Activated gamma-delta T cell treated with Interleukin-2 at 50 U/mL for 16 hours (primary cell): ENCODE results near the gene ZNF474.
"Not testable (repeated sequence)": the region's sequence is repeated elsewhere in the genome, so short reads cannot be mapped to it uniquely, and the experiment has no call there.

Experiments used
- DNase-seq: peaks from one replicate; pipeline ENCODE4 v3.0.0-alpha.2; 2020

ZNF474 gene

DNA sequence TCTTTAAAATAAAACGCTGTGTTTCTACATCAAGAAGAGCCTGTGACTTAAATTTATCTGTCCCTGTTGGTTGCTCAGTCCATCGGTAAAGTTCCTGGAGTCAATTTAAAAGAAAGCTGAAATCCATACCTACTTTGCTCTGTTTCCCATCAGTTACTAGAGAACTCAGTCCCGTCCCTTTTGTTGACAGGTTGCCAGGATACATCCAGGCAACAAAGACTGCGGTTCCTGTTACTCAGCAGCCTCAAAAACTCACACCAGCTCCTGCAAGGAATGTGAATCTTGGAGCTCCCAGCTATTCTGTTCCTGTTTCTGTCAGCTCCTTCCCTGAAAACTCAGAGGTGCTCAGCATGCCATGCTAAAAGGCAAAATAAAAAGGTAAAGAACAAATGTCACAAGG, at the start of gene ZNF474:
Gene ZNF474 (plus strand): TSS at position 241 of the 400 bp plus-strand sequence. CDS start 22,445 bp downstream, outside the sequence.
- no peak for DNase-seq

DNA sequence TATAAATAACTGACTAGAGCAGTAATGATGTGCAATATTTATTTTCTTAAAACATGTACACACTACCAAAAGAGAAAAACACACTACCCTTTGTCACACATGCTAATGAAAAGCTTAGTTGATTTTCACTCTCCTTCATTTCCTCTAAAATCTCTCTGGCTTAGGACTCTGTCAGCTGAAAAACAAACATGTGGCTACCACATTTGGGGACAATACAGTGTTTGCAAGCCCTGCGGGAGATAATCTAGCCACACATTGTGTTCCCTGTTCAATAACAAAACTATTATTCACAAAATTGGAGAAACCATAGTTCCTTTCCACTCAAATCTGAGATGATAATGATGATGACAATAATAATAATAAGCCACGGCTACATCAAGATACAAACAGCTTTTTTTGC, 47.8 kb upstream of the ZNF474 start:
- DNase-seq = no peak

DNA sequence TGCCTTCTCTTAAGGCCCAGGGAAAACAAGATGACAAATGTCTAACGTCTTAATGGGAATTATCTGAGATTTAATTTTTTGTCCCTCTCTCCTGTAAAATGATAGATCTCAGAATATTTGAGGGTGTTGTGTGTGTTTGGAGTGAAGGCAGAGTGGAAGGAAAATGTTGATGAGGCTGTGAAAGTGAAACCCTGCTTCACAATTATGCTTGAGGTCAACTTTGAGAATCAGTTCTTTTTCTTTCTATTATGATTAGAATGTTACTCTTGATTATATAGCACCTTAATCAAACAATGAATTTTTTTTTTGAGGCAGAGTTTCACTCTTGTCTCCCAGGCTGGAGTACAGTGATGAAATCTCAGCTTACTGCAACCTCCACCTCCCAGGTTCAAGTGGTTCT, 45.8 kb upstream of the ZNF474 start:
- no peak for DNase-seq

DNA sequence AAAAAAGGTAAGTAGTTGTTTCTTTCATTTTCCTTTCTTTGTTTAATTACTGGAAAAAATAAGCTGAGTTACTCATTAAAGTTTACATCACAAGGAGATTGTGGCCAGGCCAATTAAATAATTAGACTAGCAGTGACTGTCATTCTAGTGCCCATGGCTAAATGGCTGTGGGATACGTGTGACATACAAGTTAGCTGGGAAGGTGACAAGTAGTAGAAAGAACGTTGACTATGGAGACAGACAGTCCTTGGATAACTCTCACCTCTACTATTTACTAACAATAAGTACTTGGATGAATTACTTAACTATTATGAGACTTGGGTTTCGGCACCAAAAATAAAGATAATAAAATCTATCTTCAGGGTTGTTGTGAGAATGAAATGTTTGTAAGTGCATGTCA, 44.3 kb upstream of the ZNF474 start:
- DNase-seq = no peak

DNA sequence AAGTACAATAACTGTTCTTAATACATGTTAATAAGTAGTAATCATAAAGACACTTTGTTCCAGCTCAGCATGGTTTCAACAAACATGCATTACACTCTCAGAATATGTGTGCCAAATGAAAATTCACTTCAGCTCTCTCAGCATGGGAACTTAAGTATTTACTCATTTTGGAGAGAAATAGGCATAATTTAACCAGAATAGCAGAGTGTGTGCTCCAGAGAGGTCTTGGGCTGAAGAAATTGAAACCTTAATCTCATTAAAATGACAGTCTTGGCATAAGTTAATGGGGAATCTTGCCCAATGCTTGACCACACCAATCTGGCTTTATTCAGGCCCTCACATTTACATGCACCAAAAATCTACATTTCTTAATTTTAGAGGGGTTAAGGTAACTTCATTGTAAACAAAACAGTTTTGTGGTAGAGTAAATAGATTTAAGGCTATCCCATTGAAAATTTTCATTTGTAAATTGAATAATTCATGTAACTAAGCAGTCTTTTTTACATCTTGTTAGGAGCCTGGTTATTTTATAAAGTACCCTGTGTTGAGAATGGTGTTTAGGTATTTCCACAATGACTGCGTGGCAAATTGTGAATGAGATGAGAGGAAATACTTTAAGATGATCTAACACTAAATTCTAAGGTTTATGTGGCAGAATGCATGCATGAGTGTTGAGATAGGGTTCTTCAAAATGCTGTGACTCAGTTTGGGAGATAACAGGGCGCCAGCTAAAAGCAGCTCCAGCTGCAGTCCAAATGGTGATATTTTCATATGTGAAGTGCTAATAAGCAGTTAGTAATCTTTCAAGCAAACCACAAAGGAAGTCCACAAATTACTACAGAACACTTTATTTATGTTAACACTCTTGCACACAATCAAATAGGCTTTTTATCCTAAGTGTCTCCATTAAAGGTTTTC, 40.0 kb upstream of the ZNF474 start:
- no peak for DNase-seq

DNA sequence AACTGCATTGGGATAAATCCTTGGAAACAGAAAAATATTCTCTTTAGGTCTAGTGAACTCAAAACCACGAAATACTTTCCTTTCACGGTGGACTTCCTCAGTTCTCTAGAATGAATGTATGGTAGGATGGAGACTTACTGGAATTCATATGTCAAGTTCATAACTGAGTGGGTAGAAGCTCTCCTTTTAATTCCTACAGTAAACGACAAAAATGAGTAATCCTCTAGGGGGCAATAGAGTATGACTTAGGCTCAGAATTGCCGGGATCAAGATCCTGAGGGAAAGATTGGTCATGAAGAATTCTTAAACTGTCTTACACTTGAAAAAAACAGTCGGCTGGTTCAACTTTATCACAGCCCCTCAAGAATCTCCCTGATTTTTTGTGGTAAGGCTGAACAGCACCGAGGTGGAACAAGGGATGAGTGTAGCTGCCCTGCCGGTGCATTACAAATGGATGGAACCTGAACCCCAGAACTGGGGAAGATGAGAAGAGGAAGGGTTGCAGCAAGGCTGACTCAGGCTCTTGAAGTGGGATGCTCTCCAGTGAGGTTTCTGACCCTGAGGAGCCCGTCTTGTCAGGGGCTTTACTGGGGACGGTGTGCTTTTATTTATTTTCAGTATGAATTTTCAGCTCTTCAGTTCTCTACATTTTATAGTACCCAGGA, 37.3 kb upstream of the ZNF474 start:
- DNase-seq = no peak

DNA sequence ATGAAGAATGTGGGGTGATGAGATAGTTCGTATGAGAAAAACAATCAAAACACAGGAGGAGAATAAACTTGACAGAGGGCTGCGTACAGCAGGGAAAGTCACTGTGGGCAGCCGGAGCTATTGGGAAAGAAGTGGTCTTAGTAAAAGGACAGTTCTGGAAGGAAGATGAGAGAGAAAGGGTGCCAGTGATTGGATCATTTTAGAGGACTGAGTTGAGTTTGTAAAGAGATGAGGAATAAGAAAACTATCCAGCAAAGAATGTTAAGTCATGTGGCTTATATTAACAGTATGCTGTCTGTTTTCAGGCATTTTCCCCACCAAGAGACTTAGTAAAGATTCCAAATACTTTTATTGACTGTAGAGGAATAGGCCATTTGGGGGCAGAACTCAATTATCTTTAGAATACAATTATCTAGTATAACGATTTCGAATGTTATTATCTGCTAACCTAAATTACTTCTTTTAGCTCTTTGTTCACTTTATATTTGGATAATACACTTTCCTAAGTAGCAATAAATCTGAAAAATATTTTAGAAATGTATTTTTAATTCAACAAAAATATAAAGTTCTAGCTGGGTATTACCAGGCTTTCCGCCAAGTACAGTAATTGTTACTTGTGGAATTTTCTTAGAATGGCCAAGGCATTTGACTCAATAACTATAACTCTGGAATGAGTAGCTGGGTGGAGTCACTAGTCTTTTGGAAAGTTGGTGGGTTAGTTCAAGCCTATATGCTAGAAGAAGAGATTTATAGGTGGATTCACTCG, 35.7 kb upstream of the ZNF474 start:
- DNase-seq = no peak

DNA sequence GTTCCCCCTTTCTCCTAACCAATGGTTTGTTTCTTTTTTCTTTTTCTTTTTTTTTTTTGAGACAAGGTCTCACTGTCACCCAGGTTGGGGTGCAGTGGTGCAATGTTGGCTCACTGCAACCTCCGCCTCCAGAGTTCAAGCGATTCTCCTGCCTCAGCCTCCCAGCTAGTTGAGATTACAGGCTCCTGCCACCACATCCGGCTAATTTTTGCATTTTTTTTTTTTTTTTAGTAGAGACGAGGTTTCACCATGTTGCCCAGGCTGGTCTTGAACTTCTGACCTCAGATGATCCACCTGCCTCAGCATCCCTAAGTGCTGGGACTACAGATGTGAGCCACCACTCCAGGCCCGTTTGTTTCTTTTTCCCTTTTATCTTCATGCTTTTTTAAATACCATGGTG, 35.1 kb upstream of the ZNF474 start:
- not testable (repeated sequence) for DNase-seq

DNA sequence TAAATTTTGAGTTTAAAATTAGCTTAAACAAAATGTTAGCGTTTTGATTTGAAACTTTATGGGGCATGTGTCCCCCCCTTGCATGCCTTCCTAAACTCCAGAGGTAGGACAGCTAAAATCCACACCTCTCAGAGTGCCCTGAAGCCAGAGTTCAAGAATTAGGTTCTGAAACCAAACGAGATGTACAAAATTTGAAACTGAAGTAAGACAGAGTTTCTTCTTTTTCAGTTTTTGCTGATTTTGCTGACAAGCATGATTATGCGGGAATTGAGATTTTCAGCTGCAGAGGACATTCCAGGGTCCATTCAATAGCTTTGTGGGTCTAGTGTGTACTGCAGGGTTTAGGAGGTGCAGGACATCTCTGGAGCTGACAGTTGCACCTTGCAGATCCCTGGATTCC, 34.2 kb upstream of the ZNF474 start:
- no peak for DNase-seq

DNA sequence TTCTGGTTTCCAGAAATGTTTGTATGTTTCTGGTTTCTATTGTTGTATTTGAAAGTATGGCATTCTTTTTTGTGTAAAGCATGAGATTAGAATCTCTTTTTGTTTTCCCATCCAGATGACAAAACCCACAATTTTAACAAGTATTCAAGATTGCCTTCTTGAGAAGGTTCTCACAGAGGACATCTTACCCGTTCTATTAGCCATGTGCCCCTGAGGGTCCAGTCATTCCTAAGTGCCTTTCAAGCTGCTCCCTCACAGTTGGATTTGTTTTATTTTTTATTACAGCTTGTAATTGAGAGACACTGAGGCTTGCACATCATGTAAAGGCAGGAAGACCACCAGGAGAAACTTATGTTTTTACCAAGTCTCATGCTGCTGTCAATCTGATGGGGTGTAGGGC, 32.0 kb upstream of the ZNF474 start:
- DNase-seq = no peak

DNA sequence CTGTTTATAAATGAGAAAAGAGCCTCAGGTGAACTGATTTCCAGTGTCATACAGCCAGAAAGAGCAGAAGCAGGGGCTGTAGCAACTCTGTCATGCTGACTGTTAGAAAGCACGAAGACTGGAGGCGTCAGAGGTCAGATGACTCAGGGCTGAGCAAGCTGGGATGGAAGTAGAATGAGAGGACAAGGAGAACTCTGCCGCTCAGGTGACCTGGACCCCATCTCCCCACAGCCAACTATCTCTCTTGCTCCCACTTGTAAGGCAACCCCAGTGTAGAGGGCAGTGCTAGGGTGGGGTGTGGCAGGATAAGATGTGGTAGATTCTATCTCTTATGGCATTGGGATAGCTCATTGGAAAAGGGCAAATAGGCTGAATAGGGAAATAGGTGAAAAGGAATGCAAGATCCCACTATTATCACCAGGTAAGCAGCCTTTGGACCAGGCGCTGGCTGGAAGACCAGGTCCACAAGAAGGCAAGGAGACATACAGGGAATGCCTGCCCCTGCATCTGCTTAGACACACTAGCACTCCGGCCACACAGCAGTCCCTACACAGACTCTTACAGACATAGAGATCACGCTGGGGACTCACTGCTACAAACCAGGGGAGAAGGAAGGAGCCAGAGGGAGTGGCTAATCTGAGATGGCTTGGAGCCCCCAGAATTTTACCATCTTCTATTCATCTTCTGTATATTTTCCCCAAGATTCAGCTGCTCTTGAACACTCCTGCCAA, 30.1 kb upstream of the ZNF474 start:
- no peak for DNase-seq

DNA sequence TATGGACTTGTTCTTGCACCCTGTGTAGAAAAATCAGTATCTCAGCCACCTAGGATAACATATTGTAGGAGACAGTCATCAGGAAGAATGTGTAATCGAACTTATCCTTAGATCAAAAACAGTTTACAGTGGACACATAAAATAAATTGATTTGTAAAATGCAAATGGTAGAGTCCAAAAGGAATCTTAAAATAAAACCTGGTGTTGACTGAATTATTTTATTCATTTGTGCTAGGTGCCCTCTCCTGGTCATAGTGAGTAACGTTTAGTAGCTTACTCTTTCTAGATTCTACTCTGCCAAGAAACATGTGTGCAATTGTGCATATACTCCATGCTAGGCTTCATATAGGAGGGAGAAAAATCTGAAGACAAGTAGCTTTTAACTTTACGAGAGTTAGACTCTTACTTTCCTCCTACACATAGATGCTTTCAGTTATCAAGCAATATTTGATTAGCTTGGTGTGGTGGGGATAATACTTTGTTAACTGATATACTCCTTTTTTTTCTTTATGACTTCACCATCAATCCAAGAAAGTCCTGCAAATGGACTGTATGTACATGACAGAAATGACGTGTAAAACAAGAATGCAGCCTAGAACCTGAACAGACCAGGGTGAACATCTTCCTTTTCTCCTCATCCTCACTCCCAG, 27.6 kb upstream of the ZNF474 start:
- DNase-seq = no peak

DNA sequence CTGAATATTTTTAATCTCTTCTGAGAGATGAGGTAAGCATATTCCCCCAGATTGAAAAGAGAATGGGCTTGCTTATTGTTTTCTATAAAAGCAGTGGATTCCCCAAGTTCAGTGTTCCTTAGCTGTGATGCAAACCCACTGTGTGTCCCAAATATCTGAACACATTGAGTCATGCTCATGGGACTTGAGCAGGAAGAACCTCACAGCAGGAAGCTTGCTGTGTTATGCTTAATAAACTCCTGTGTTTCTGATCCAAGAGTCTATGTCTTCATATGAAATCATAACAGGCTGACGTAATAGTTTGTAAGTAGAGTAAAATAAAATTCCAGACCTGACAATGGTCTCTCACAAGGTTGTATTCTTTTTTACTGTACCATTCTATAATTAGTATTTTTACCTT, 26.5 kb upstream of the ZNF474 start:
- no peak for DNase-seq

DNA sequence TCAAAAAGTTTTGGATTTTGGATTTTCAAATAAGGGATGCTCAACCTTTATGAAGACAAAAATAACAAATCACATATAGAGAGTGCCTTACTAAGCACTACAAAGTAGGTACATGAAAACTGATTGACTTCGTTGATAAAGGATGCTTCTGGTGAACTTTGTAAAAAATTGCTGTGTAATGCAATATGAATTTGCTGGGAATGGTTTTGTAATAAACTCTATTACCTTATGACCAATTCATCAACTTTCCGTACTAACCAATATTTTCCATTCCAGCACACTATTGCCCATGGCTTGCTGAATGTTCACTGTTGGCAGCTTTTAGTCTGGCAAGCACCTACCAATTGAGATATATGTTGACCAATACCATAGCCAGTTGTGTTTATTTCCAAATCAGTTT, 23.4 kb upstream of the ZNF474 start:
- no peak for DNase-seq

DNA sequence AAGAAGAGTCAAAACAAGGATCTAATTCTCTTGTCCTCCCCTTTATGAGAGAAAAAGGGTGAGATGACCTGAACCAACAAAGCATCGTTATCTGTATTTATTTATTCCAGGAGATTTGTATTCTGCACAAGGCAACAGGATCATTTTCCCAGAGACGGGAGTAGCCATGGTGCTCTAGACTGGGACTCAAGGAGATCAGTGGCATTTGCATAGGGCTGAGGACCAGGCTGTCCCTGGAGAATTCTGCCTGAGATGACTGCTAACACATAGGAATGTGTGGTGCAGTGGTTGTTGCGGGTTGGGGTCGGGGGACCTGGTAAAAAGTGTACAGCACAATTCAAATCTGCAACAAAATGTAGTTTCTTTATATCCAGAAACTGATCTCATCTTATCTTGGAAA, 22.3 kb upstream of the ZNF474 start:
- DNase-seq = no peak

DNA sequence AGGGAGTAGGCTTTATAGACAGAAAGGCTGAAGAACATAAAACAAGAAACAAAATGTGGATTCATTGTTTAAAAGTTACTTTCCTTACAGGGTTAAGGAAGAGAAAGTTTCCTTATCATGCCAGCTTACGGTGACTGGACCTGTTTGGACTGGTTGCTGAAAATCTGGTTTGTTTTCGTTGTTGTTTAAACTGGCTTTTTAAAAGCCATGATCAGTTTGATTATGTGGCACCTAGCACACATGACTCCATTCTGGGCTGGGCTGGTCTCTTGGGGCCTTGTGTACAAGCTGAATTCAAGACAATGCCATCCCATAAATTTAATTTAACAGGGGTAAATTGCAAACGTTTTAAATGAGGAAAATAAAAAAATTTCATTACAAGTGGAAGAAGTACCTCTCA, 18.4 kb upstream of the ZNF474 start:
- DNase-seq = no peak

DNA sequence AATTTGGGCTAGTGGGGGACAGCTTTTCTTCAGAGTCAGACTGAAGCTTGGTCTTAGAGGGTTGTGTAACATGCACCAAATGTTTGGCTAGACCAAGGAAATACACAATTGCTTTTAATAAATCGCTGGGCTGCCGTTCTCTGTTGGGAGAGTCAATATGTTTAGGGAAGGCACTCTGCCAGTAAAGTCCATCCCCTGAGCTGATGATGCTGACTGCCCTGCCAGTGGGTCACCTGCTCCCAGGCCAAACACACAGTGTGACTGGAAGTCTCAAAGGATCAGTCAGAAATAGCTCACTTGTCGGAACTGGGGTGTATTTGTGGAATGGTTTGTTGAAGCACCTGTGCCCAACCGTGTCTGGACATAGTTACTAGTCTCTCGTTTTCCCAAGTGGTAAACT, 17.9 kb upstream of the ZNF474 start:
- no peak for DNase-seq

DNA sequence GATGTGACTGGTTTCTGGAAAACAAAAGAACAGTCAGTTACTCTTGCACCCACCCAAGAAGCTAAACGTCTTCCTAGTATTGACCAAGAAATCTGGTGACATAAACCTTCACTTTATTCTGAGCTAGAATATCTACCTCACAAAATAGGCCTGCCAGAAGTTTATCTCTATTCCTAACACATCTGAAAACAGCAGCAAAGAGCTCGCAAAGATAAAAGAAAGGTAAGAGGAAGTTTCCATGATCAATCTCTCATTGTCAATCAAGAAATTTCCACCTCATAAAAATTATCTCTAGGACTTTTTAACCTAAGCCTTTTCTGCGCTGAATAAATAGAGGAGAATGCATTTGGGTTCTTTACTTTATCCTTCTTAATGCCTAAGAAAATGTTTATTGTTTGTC, 17.3 kb upstream of the ZNF474 start:
- DNase-seq = no peak

DNA sequence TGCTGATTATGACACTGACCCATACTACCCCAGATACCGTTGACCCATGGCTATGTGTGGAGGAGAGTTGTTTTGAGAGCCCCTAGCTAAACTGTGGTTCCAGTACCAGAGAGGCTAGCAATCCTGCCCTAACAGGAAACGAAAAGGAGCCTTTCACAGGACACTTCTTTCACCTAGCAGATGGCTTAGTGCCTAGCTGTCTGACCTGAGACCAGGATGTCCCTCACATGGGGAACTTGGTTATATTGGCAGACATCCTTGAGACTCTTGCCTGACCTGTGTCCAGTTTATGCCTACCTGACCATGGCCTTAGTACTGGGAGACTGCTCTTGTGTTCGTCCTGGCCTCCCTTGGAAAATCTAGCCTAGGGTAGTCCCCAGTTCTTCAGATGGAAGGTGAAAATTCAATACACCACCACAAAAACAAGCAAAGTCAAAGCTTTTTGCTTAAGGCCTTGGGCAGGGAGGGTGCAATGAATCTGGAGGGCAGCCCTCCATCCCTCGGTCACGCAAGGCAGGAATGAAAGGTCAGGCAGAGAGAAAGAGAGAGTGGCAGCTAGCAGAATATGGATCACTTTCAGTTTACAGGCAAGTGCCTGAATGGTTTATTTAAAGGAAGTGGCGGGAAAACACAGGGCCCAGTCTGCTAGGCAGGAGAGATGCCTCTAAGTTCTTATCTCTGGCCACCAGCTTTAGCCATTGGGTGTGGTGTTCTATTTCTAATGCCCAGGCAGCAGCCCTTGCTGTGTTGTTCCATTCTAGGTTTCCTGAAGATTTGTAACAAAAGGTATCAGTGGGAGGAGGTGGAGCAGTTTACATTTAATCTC, 16.4 kb upstream of the ZNF474 start:
- DNase-seq = no peak

DNA sequence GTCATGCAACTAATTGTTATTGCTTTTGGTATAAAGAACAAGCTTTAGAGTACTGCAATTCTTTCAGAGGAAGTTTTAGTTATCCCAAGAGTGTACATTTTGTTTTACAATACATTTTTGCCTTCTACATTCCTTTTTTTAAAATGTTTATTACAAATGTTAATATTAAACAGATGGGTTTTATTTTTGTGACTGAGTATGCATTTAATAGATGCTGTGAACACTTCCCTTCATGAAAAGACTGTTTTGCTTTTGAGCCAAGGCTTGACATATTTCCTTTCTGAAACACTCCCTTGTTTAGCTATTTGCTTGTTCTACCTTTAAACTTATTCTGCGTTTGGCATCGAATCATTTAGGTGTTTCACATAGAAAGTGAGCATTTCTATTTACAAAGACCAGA, 14.8 kb upstream of the ZNF474 start:
- DNase-seq = no peak

DNA sequence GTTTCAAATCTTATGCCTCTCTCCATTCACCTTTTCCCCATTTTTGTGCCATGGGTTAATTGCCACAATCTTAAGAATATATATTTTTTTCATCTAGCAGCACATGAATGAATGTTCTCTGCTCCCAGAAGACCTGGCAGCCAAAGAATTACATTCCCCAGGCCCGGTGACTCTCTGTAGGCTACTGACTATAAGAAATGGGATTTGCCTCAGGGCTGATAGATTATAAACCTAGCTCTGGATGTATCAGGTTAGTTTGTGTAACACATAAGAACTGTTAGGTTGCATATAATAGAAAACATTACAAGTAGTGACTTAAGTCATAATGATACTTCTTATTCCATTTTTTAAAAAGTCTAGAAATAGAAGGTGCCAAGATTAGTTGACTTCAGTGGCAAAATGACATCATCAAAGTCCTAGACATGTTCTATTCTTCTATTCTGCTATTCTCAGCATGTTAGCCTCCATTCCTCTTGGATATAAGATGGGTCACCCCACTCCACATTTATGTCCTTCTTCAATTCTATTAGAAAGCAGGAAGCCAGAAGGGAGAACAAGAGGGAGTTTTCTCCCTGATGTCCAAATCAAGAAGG, 10.9 kb upstream of the ZNF474 start:
- no peak for DNase-seq
